Pancreas (tissue), 10 donors: ENCODE measurements around the gene ADGRB2. TPM values are rescaled to one million over a fixed set of nuclear protein-coding genes. Genes with fewer than 3 reads are reported as not detected.

Source experiments
- ATAC-seq, 4 donors: fragments of 200-7000 bp; cut with Tn5 transposase; one replicate each; pipeline versions ENCODE4 v1.8.0 to v1.9.1; 2020; ENCODE audit warnings: mild to moderate bottlenecking in 4 of 4, moderate library complexity in 4 of 4
- DNase-seq, 6 donors: peaks; one replicate each; pipeline ENCODE4 v3.0.0-alpha.2; 2020
- FAIRE-seq: peaks from 2 replicates; lab custom pipeline; 2012; peaks lifted over from hg19 to GRCh38; lab: Jason Lieb, UNC
- H3K27ac ChIP-seq, 4 donors: fragments of 200-600 bp; sonication (generic); 1 replicate in 3 of 4; 2 replicates in 1 of 4; pipeline versions ENCODE4 v1.5.0 to v1.8.0; 2020
- H3K27me3 ChIP-seq, 4 donors: fragments of 200-600 bp; one replicate each; pipeline ENCODE4 v1.8.0; 2021
- H3K36me3 ChIP-seq, 3 donors: fragments of 200-600 bp; sonication (generic) in 1 of 3; one replicate each; pipeline versions ENCODE4 v1.5.0 to v1.8.0; 2020 to 2021
- H3K4me1 ChIP-seq, 3 donors: fragments of 200-600 bp; one replicate each; pipeline ENCODE4 v1.8.0; 2021
- H3K4me3 ChIP-seq, 4 donors: fragments of 200-600 bp; sonication (generic) in 2 of 4; one replicate each; pipeline versions ENCODE4 v1.5.0 to v1.8.0; 2020 to 2021
- H3K9me3 ChIP-seq, 4 donors: fragments of 200-600 bp; one replicate each; pipeline ENCODE4 v1.8.0; 2021
- CTCF ChIP-seq, 4 donors: fragments of 200-600 bp; sonication (generic) in 3 of 4; IDR thresholded peaks; one replicate each; pipeline versions ENCODE4 v1.5.0 to v1.8.0; 2021; ENCODE audit warnings: antibody characterized with exemption in 4 of 4
- WGBS, 2 donors: extraction: QIAGEN DNeasy Blood & Tissue Kit; methylation state at CpG; one replicate each; pipeline ENCODE4 v1.1.7; 2013; 5-methylcytosine and 5-hydroxymethylcytosine counted together
- intact Hi-C, 3 donors: fragments of 100-400 bp; cut with DNase I; formaldehyde crosslinking; loops; one replicate each; pipeline versions ENCODE4 v1.11.1 to v1.14.2; 2022
- polyA plus RNA-seq, 2 donors: library from polyadenylated mRNA; stranded (reverse); fragments of 200-250 nt; gene quantifications; one replicate each; pipeline ENCODE4 v1.2.3, GENCODE V29; 2013
- total RNA-seq, 6 donors: library from RNA; stranded (reverse); fragmentation: NEBNext Ultra II Directional in 4 of 6; extraction: Animal tissue kit (Norgen Biotek cat#: 25700) in 4 of 6; gene quantifications; one replicate each; pipeline versions ENCODE4 v1.2.1 to v1.2.4, GENCODE V29; 2021 to 2023
- donor health status: healthy with polysubstance abuse.
- donor health status: DM: no; HTN: no; CAD: no; lungs with moderate emphysema.
- donor health status: DM: no; HTN: no; CAD: no.
- donor health status: control.
- donor health status: control.
- donor health status: Bipolar disorder and iron deficiency.
- donor health status: DM: yes; HTN: yes; CAD: no.
- donor health status: DM: no; HTN: no; CAD: no.
- donor health status: DM: no; HTN: no; CAD: no.
- donor health status: DM: yes; HTN: yes; CAD: no.

ADGRB2 gene
- total and polyA plus RNA-seq, 8 donors, result 0.12 to 1.3 (median 0.43) TPM

- no peak for FAIRE-seq
- Histone ChIP-seq H3K9me3 (no peaks in the 10 kb centered on the region), H3K36me3 (no peaks in the 10 kb centered on the region), H3K27ac (no peak overlapping the region), H3K27me3 (peaks cover 0 to 24% (median 2%) of the 10 kb centered on the region in 4 donors), H3K4me3 (no peak overlapping the region), H3K4me1 (peaks cover 0 to 7% (median 6%) of the 10 kb centered on the region in 3 donors)
- 80 to 81% methylated on average over 10 of the region's 10 CpGs for WGBS, 2 donors
- intact Hi-C loops, result no loop called here
- peak in 1 of 6 donors; percentile 9 for DNase-seq
- TF ChIP-seq CTCF (IDR thresholded peaks at IDR 0.05), result no peak
- ATAC-seq, result no peak
These were observed 11.3 kb upstream of the ADGRB2 start for GRCh38 chr1:31775210-31775999.

GRCh38 chr1:31774495-31774894 is 10.4 kb upstream of the ADGRB2 start:
- H3K27me3 ChIP-seq, result peaks cover 0 to 24% (median 2%) of the 10 kb centered on the region in 4 donors
- H3K9me3 ChIP-seq, result no peaks in the 10 kb centered on the region
- no peak for DNase-seq
- intact Hi-C loops, result no loop called here
- FAIRE-seq, result no peak
- H3K27ac ChIP-seq, result no peak overlapping the region
- WGBS, 2 donors, result 72 to 87% methylated on average over 3 of the region's 3 CpGs
- peaks cover 0 to 7% (median 6%) of the 10 kb centered on the region in 3 donors for H3K4me1 ChIP-seq
- H3K36me3 ChIP-seq, result no peaks in the 10 kb centered on the region
- H3K4me3 ChIP-seq, result no peak overlapping the region
- no peak for TF ChIP-seq CTCF (IDR thresholded peaks at IDR 0.05)
- ATAC-seq, result no peak

- Histone ChIP-seq H3K27me3 (peaks cover 0 to 24% (median 2%) of the 10 kb centered on the region in 4 donors), H3K4me3 (no peak overlapping the region), H3K9me3 (no peaks in the 10 kb centered on the region), H3K36me3 (no peaks in the 10 kb centered on the region), H3K27ac (no peak overlapping the region), H3K4me1 (peaks cover 0 to 7% (median 6%) of the 10 kb centered on the region in 3 donors)
- no peak for TF ChIP-seq CTCF (IDR thresholded peaks at IDR 0.05)
- DNase-seq (no peak), ATAC-seq (no peak), FAIRE-seq (no peak)
- intact Hi-C loops, result no loop called here
- WGBS, 2 donors, result 74 to 85% methylated on average over 5 of the region's 5 CpGs
These were observed 9.7 kb upstream of the ADGRB2 start for GRCh38 chr1:31773861-31774260.

GRCh38 chr1:31772669-31773248 is 8.6 kb upstream of the ADGRB2 start:
- H3K27me3 ChIP-seq, result peaks cover 0 to 24% (median 2%) of the 10 kb centered on the region in 4 donors
- DNase-seq, result peak in 1 of 6 donors; percentile 54
- no peak for TF ChIP-seq CTCF (IDR thresholded peaks at IDR 0.05)
- peak in 3 of 4 donors; percentile 23 to 47 (median 30) for ATAC-seq
- WGBS, 2 donors, result 8 to 12% methylated on average over 45 to 49 of the region's 49 CpGs
- peaks cover 0 to 7% (median 6%) of the 10 kb centered on the region in 3 donors for H3K4me1 ChIP-seq
- H3K4me3 ChIP-seq, result peak overlapping the region in 2 of 4 donors; percentile 4 to 30
- no peaks in the 10 kb centered on the region for H3K36me3 ChIP-seq
- intact Hi-C loops, result no loop called here
- no peak for FAIRE-seq
- H3K9me3 ChIP-seq, result no peaks in the 10 kb centered on the region
- H3K27ac ChIP-seq, result no peak overlapping the region
